Adrenal gland (tissue), 12 donors: ENCODE data around the gene ARFGEF2. TPM values are rescaled to one million over a fixed set of nuclear protein-coding genes. Genes with fewer than 3 reads are reported as not detected.

ENCODE experiments used
- DNase-seq, 7 donors: peaks; one replicate each; pipeline ENCODE4 v3.0.0-alpha.2; 2019 to 2020
- H3K27ac ChIP-seq, 5 donors: fragments of 200-600 bp; sonication (generic) in 4 of 5; 1 replicate in 3 of 5; 2 replicates in 2 of 5; pipeline versions ENCODE4 v1.5.1 to v1.8.0; 2016 to 2020; ENCODE audit warnings: mild to moderate bottlenecking in 1 of 5
- H3K27me3 ChIP-seq: fragments of 200-600 bp; 2 replicates; pipeline ENCODE4 v1.8.0; 2021
- H3K36me3 ChIP-seq, 2 donors: fragments of 200-600 bp; replicated peaks in 1 of 2; 1 replicate in 1 of 2; 2 replicates in 1 of 2; pipeline versions ENCODE4 v1.5.1 to v1.8.0; 2018 to 2022
- H3K4me1 ChIP-seq, 2 donors: fragments of 200-600 bp; replicated peaks in 1 of 2; 1 replicate in 1 of 2; 2 replicates in 1 of 2; pipeline versions ENCODE4 v1.5.1 to v1.8.0; 2018 to 2021
- H3K4me3 ChIP-seq, 4 donors: fragments of 200-600 bp; sonication (generic) in 3 of 4; one replicate each; pipeline ENCODE4 v1.5.1; 2016 to 2018
- H3K9me3 ChIP-seq, 3 donors: fragments of 200-600 bp; sonication (generic) in 1 of 3; replicated peaks in 1 of 3; 1 replicate in 2 of 3; 2 replicates in 1 of 3; pipeline versions ENCODE4 v1.5.1 to v1.8.0; 2016 to 2021
- CTCF ChIP-seq, 6 experiments: fragments of 450-650 bp in 4 of 6; fragments of 200-600 bp in 2 of 6; sonication (generic) in 1 of 6; IDR thresholded peaks; 1 replicate in 5 of 6; 2 replicates in 1 of 6; pipeline versions ENCODE4 v1.5.1 to v1.8.0; 2016 to 2021; ENCODE audit warnings: antibody characterized with exemption in 6 of 6, mild to moderate bottlenecking in 2 of 6, moderate library complexity in 1 of 6
- POLR2A ChIP-seq, 2 donors: fragments of 450-650 bp; IDR thresholded peaks; one replicate each; pipeline ENCODE4 v1.6.1; 2017; ENCODE audit warnings: antibody characterized with exemption in 2 of 2, mild to moderate bottlenecking in 2 of 2, moderate library complexity in 1 of 2
- WGBS, 4 donors: extraction: QIAGEN DNeasy Blood & Tissue Kit in 2 of 4; methylation state at CpG; one replicate each; pipeline versions ENCODE4 v1.1.5 to v1.1.7; 2013 to 2017; 5-methylcytosine and 5-hydroxymethylcytosine counted together
- intact Hi-C, 2 donors: fragments of 100-400 bp; cut with DNase I; formaldehyde crosslinking; loops; one replicate each; pipeline versions ENCODE4 v1.14.1 to v1.15.0; 2022 to 2023
- polyA plus RNA-seq, 3 donors: library from polyadenylated mRNA; stranded (reverse); fragments of 200-250 nt in 2 of 3; fragments of 350-450 nt in 1 of 3; fragmentation: Illumina TruSeq in 1 of 3; extraction: RNeasy Lipid Tissue Mini Kit (QIAGEN cat#74804) in 1 of 3; gene quantifications; one replicate each; pipeline ENCODE4 v1.2.3, GENCODE V29; 2013 to 2014
- total RNA-seq, 9 donors: library from RNA; depleted of rRNA in 4 of 9; stranded (reverse); fragments of >200 nt in 4 of 9; fragments of 120-200 nt in 1 of 9; fragmentation: NEBNext Ultra II Directional in 1 of 9; extraction: Animal tissue kit (Norgen Biotek cat#: 25700) in 1 of 9; gene quantifications; one replicate each; pipeline versions ENCODE4 v1.1.0 to v1.2.4, GENCODE V29; 2013 to 2023
- donor health status: healthy with polysubstance abuse.
- donor health status: Bipolar disorder and iron deficiency.
- donor health status: DM: yes; HTN: yes; CAD: no.
- donor health status: DM: no; HTN: no; CAD: no.
- donor health status: DM: no; HTN: no; CAD: no.
- donor health status: DM: yes; HTN: yes; CAD: no.

ARFGEF2 gene
- total and polyA plus RNA-seq, 12 donors = 17.1 to 128 (median 69.3) TPM

DNA sequence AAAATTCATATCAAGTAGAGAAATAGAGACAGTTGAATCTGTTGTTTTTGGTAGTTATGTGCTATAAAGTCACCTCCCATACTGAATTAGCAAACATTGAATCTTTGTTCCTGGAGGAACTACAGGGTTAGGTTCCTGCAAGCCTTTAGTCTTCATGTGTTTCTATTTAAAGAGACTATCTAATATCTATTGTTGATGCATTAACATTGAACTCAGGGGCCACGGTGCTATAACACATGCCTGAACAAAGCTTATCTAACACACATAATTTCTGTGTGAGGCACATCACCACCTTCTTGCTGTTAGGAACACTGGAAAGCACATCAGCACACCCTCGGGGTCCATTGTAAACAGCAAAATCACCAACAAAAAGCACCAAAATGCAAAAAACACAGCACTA, 21.2 kb downstream of the ARFGEF2 start:
- WGBS, 4 donors = 65 to 81% (median 78%) methylated on average over 2 of the region's 2 CpGs
- peaks cover 0 to 20% of the 10 kb centered on the region in 2 donors for H3K36me3 ChIP-seq
- no peaks in the 10 kb centered on the region for H3K9me3 ChIP-seq
- H3K27ac ChIP-seq = no peak overlapping the region
- H3K27me3 ChIP-seq = no peaks in the 10 kb centered on the region
- no peak overlapping the region for H3K4me3 ChIP-seq
- DNase-seq = no peak
- no peak for TF ChIP-seq POLR2A (IDR thresholded peaks at IDR 0.05)
- no peak for TF ChIP-seq CTCF (IDR thresholded peaks at IDR 0.05)
- peaks cover 0 to 28% of the 10 kb centered on the region in 2 donors for H3K4me1 ChIP-seq
- intact Hi-C loops = no loop called here

- H3K36me3 ChIP-seq = peaks cover 0 to 26% of the 10 kb centered on the region in 2 donors
- no peaks in the 10 kb centered on the region for H3K9me3 ChIP-seq
- H3K27me3 ChIP-seq = no peaks in the 10 kb centered on the region
- intact Hi-C loops = no loop called here
- WGBS, 4 donors = 91 to 99% (median 96%) methylated on average over 3 of the region's 3 CpGs
- H3K27ac ChIP-seq = peak overlapping the region in 2 of 5 donors; percentile 66 to 81
- TF ChIP-seq POLR2A (IDR thresholded peaks at IDR 0.05) (no peak), CTCF (IDR thresholded peaks at IDR 0.05) (no peak)
- peaks cover 3 to 17% of the 10 kb centered on the region in 2 donors for H3K4me1 ChIP-seq
- no peak overlapping the region for H3K4me3 ChIP-seq
- DNase-seq = no peak
Measured at GRCh38 chr20:48944663-48945297, 23.3 kb downstream of the ARFGEF2 start.

DNA sequence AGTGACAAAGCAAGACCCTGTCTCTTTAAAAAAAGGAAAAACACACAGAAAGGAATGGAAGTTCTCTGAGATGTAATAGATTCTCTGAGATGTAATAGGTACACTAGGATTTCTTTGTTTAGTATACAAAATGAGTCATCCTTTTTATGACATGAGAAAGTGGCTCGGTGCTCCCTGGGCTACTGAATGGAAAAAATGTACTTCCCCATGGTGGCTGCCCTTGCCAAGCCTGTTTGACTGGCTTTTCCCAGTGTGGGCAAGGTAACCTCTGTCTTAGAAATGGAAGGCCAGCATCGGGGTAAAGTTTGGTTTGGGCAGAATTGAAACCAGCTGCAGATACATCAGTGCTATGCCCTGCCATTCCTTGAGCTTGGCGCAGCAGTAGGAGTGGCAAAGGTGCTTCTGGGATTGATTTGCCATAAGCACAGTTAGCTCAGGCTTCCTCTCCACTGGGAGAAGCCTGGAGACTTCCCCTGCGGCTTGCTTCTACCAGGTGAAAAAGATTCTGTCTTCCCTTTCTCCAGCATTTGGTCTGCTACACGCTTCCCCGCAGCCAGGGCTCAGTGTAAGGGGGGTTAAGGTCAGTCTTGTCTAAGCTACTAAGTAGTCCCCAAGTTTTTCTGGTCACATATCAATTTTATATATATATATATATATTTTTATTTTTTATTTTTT, 24.5 kb downstream of the ARFGEF2 start:
- TF ChIP-seq POLR2A (IDR thresholded peaks at IDR 0.05) (no peak), CTCF (IDR thresholded peaks at IDR 0.05) (no peak)
- Histone ChIP-seq H3K4me1 (peaks cover 3 to 10% of the 10 kb centered on the region in 2 donors), H3K27ac (peak overlapping the region in 3 of 5 donors; percentile 66 to 81 (median 70)), H3K9me3 (no peaks in the 10 kb centered on the region), H3K4me3 (no peak overlapping the region), H3K36me3 (peaks cover 0 to 34% of the 10 kb centered on the region in 2 donors), H3K27me3 (no peaks in the 10 kb centered on the region)
- intact Hi-C loops = no loop called here
- 74 to 79% (median 76%) methylated on average over 6 of the region's 6 CpGs for WGBS, 4 donors
- peak; percentile 43 to 83 (median 69) for DNase-seq

DNA sequence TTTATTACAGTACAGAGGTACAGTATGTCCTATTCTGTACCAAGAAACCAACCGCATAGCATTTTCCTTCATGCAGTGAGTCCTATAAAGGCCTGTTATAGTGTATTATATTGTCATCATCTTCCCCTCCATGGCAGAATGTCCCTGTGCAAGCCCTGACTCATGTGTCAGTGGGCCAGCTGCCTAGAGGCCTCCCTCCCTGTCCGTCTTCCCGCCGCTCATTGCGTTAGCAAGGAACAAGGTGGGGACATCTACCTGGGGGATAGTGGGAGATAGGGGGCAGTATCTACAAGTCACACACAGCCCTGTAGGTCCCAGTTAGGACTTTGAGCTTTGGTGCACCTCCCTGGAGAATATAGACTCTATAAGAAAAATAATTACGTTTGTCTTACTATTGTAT, 27.1 kb downstream of the ARFGEF2 start:
- Histone ChIP-seq H3K27ac (peak overlapping the region in 3 of 5 donors; percentile 1 to 45 (median 1)), H3K4me1 (peaks cover 3 to 19% of the 10 kb centered on the region in 2 donors), H3K36me3 (peaks cover 0 to 40% of the 10 kb centered on the region in 2 donors), H3K4me3 (no peak overlapping the region), H3K27me3 (no peaks in the 10 kb centered on the region), H3K9me3 (no peaks in the 10 kb centered on the region)
- DNase-seq = peak in 6 of 7 donors; percentile 38 to 70 (median 50)
- intact Hi-C loops = no loop called here
- TF ChIP-seq POLR2A (IDR thresholded peaks at IDR 0.05) (no peak), CTCF (IDR thresholded peaks at IDR 0.05) (no peak)
- 52 to 76% (median 67%) methylated on average over 4 to 6 of the region's 6 CpGs for WGBS, 4 donors
